Activated T-cell treated with anti-CD3 and anti-CD28 coated beads for 1 hour (primary cell): Measurements from ENCODE around the gene KRT82.

Experiments used
- DNase-seq: peaks from one replicate; pipeline ENCODE4 v3.0.0-alpha.2; 2020; ENCODE audit warnings: low read depth

The KRT82 gene

GRCh38 chr12:52435659-52435999, 29.5 kb upstream of the KRT82 start:
- DNase-seq, result no peak

- no peak for DNase-seq
Measured at GRCh38 chr12:52434760-52435530, 28.8 kb upstream of the KRT82 start.

GRCh38 chr12:52434081-52434733, 28.1 kb upstream of the KRT82 start, which contains the start of gene KRT75:
Gene KRT75, minus strand, starts transcription at chr12:52434371. Its CDS starts 67 bp downstream, at chr12:52434304.
- DNase-seq, result no peak

- no peak for DNase-seq
Measured at GRCh38 chr12:52433501-52434080, 27.5 kb upstream of the KRT82 start.

- no peak for DNase-seq
Measured at GRCh38 chr12:52432559-52433207, 26.5 kb upstream of the KRT82 start.

- no peak for DNase-seq
Measured at GRCh38 chr12:52428121-52428520, 22.0 kb upstream of the KRT82 start.

GRCh38 chr12:52427083-52427482, 20.9 kb upstream of the KRT82 start:
- no peak for DNase-seq

GRCh38 chr12:52426034-52426433, 19.9 kb upstream of the KRT82 start:
- no peak for DNase-seq

GRCh38 chr12:52425466-52425865, 19.3 kb upstream of the KRT82 start:
- DNase-seq, result no peak

GRCh38 chr12:52423661-52424500, 17.7 kb upstream of the KRT82 start:
- no peak for DNase-seq

GRCh38 chr12:52423035-52423434, 16.9 kb upstream of the KRT82 start:
- DNase-seq, result no peak

GRCh38 chr12:52419656-52420055, 13.5 kb upstream of the KRT82 start:
- no peak for DNase-seq

GRCh38 chr12:52418576-52419110, 12.5 kb upstream of the KRT82 start:
- no peak for DNase-seq

GRCh38 chr12:52417740-52418139, 11.6 kb upstream of the KRT82 start:
- no peak for DNase-seq

GRCh38 chr12:52416795-52417194, 10.7 kb upstream of the KRT82 start:
- no peak for DNase-seq

GRCh38 chr12:52415870-52416750, 10.0 kb upstream of the KRT82 start:
- DNase-seq, result no peak

GRCh38 chr12:52414936-52415335, 8.8 kb upstream of the KRT82 start:
- no peak for DNase-seq

GRCh38 chr12:52413782-52414345, 7.7 kb upstream of the KRT82 start:
- DNase-seq, result no peak

- no peak for DNase-seq
Measured at GRCh38 chr12:52413202-52413601, 7.1 kb upstream of the KRT82 start.

- no peak for DNase-seq
Measured at GRCh38 chr12:52411815-52412214, 5.7 kb upstream of the KRT82 start.
